OCI-LY3 (cell line): ENCODE measurements around the gene M1AP.
"Not testable (repeated sequence)": the region's sequence is repeated elsewhere in the genome, so short reads cannot be mapped to it uniquely, and the experiment has no call there.

Source experiments
- EZH2phosphoT487 ChIP-seq: fragments of 200-600 bp; shearing (Covaris generic); IDR thresholded peaks from 2 replicates; pipeline ENCODE4 v1.6.1; 2018; ENCODE audit warnings: antibody characterized with exemption, mixed run types, low read depth
- TF ChIP-seq, protein P1 (sequence below): fragments of 200-600, 300-600 bp; sonication (generic); IDR thresholded peaks from 2 replicates; pipeline ENCODE4 v1.5.1; 2014; ENCODE audit warnings: antibody characterized with exemption, low read length, low read depth

DNA sequence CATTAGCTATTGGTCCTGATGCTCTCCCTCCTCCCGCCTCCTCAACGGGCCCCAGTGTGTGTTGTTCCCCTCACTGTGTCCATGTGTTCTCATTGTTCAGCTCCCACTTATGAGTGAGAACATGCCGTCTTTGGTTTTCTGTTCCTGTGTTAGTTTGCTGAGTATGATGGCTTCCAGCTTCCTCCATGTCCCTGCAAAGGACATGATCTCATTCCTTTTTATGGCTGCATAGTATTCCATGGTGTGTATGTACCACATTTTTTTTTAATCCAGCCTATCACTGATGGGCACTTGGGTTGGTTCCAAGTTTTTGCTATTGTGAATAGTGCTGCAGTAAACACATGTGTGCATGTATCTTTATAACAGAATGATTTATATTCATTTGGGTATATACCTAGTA lies 17.7 kb downstream of the M1AP start:
- TF ChIP-seq, protein P1, sequence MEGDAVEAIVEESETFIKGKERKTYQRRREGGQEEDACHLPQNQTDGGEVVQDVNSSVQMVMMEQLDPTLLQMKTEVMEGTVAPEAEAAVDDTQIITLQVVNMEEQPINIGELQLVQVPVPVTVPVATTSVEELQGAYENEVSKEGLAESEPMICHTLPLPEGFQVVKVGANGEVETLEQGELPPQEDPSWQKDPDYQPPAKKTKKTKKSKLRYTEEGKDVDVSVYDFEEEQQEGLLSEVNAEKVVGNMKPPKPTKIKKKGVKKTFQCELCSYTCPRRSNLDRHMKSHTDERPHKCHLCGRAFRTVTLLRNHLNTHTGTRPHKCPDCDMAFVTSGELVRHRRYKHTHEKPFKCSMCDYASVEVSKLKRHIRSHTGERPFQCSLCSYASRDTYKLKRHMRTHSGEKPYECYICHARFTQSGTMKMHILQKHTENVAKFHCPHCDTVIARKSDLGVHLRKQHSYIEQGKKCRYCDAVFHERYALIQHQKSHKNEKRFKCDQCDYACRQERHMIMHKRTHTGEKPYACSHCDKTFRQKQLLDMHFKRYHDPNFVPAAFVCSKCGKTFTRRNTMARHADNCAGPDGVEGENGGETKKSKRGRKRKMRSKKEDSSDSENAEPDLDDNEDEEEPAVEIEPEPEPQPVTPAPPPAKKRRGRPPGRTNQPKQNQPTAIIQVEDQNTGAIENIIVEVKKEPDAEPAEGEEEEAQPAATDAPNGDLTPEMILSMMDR: not testable (repeated sequence)
- TF ChIP-seq EZH2phosphoT487: not testable (repeated sequence)
